GM12878 (cell line): Measurements from ENCODE around the gene SYDE2. TPM values are rescaled to one million over a fixed set of nuclear protein-coding genes. Genes with fewer than 3 reads are reported as not detected.

Source experiments
- ATAC-seq: fragments of 200-7000 bp; cut with Tn5 transposase; 3 replicates; pipeline ENCODE4 v1.9.1; 2020; ENCODE audit warnings: mild to moderate bottlenecking, moderate library complexity
- BruUV-seq: library from RNA; stranded (reverse); fragments of 400-500 nt; replicated peaks from 2 replicates; lab custom pipeline; 2021; lab: Mats Ljungman, UMichigan
- CTCF ChIA-PET: fragments of 300-600 bp; sonication (Branson Sonifier 250); formaldehyde crosslinking; extraction: SDS; loops from one replicate; lab custom pipeline; 2021; ENCODE audit warnings: inconsistent platforms; lab: Yijun Ruan, JAX
- POLR2A ChIA-PET: fragments of 350-600 bp; formaldehyde crosslinking; extraction: SDS; loops from one replicate; lab custom pipeline; 2021; ENCODE audit warnings: inconsistent platforms; lab: Charles Lee
- RAD21 ChIA-PET: fragments of 300-600 bp; sonication (Branson Sonifier 250); formaldehyde crosslinking; loops from one replicate; lab custom pipeline; 2023; ENCODE audit warnings: antibody characterized with exemption; ENCODE audit not compliant: unreplicated experiment; lab: Charles Lee
- SMC1A ChIA-PET: fragments of 300-600 bp; sonication (Branson Sonifier 250); formaldehyde crosslinking; loops from one replicate; lab custom pipeline; 2023; ENCODE audit not compliant: unreplicated experiment, uncharacterized antibody; lab: Charles Lee
- DNase-seq: peaks from one replicate; pipeline ENCODE4 v3.0.0-alpha.2; 2011; ENCODE audit warnings: low read depth, low spot score
- FAIRE-seq: peaks from 3 replicates; lab custom pipeline; 2011; peaks lifted over from hg19 to GRCh38; lab: Jason Lieb, UNC
- H2AFZ ChIP-seq: 2 replicates; pipeline ENCODE4 v1.6.0; 2011; ENCODE audit warnings: low read depth, low read length, control low read depth; ENCODE audit not compliant: control insufficient read depth
- H3K27ac ChIP-seq: 2 replicates; pipeline ENCODE4 v1.5.1; 2011; ENCODE audit warnings: control low read depth; ENCODE audit not compliant: control insufficient read depth, insufficient read depth
- H3K27me3 ChIP-seq, 2 experiments: replicated peaks in 1 of 2; 2 replicates each; pipeline versions ENCODE4 v1.6.0 to v1.6.1; 2011; ENCODE audit warnings: low read length in 1 of 2; ENCODE audit not compliant: control insufficient read depth in 2 of 2, insufficient read depth in 2 of 2
- H3K36me3 ChIP-seq, 2 experiments: 2 replicates each; pipeline ENCODE4 v1.5.1; 2011; ENCODE audit warnings: low read length in 1 of 2; ENCODE audit not compliant: control insufficient read depth in 2 of 2, insufficient read depth in 2 of 2
- H3K4me1 ChIP-seq: 2 replicates; pipeline ENCODE4 v1.6.1; 2011; ENCODE audit warnings: mild to moderate bottlenecking, low read length, moderate library complexity, mixed read lengths; ENCODE audit not compliant: control insufficient read depth, insufficient read depth
- H3K4me2 ChIP-seq: 2 replicates; pipeline ENCODE4 v1.6.0; 2011; ENCODE audit warnings: control low read depth; ENCODE audit not compliant: control insufficient read depth, insufficient read depth
- H3K4me3 ChIP-seq: fragments of 200-600 bp; sonication (generic); 2 replicates; pipeline ENCODE4 v1.5.1; 2016
- H3K79me2 ChIP-seq: 2 replicates; pipeline ENCODE4 v1.6.0; 2011; ENCODE audit warnings: low read length; ENCODE audit not compliant: control insufficient read depth, insufficient read depth
- H3K9ac ChIP-seq: 2 replicates; pipeline ENCODE4 v1.8.0; 2011; ENCODE audit warnings: low read length, control low read depth, mixed read lengths; ENCODE audit not compliant: control insufficient read depth, insufficient read depth
- H3K9me3 ChIP-seq: replicated peaks from 3 replicates; pipeline ENCODE4 v1.5.1; 2011; ENCODE audit warnings: mild to moderate bottlenecking, low read length; ENCODE audit not compliant: control insufficient read depth, insufficient read depth
- H4K20me1 ChIP-seq: 2 replicates; pipeline ENCODE4 v1.6.0; 2011; ENCODE audit not compliant: control insufficient read depth, insufficient read depth
- CBFB ChIP-seq: IDR thresholded peaks from 2 replicates; pipeline ENCODE4 v1.6.1; 2016; ENCODE audit warnings: antibody characterized with exemption, low read depth
- NR2C1 ChIP-seq: fragments of 450-650 bp; IDR thresholded peaks from 2 replicates; pipeline ENCODE4 v1.6.1; 2017; ENCODE audit warnings: antibody characterized with exemption, mild to moderate bottlenecking, moderate library complexity
- SMARCA5 ChIP-seq: fragments of 450-650 bp; IDR thresholded peaks from 2 replicates; pipeline ENCODE4 v1.6.1; 2017; ENCODE audit warnings: mild to moderate bottlenecking
- WRNIP1 ChIP-seq: IDR thresholded peaks from 2 replicates; pipeline ENCODE4 v1.6.1; 2011; ENCODE audit warnings: low read depth, low read length, improper control_type of control experiment, borderline replicate concordance
- WGBS: methylation state at CpG from one replicate; pipeline ENCODE4 v1.1.6; 2016; ENCODE audit warnings: low lambda C conversion rate; ENCODE audit not compliant: insufficient replicate concordance, insufficient coverage; ENCODE audit errors: missing lambda C conversion rate; 5-methylcytosine and 5-hydroxymethylcytosine counted together
- in situ Hi-C: fragments of 300-500 bp; cut with MboI; formaldehyde crosslinking; loops from 9 replicates; pipeline ENCODE4 v1.14.3; 2018; ENCODE audit warnings: mixed read lengths
- intact Hi-C: fragments of 100-400 bp; cut with micrococcal nuclease; formaldehyde crosslinking; loops from one replicate; pipeline ENCODE4 v1.14.2; 2022; ENCODE audit not compliant: unreplicated experiment
- polyA plus RNA-seq, 11 experiments: library from polyadenylated mRNA; depleted of rRNA in 4 of 11; unstranded in 6 of 11; stranded (reverse) in 5 of 11; fragments of >200 nt; fragmentation: Nextera tagmentation in 4 of 11; fragmentation: Illumina TruSeq in 1 of 11; extraction: Ambion mirVana in 4 of 11; extraction: Trizol in 1 of 11; gene quantifications; 1 replicate in 1 of 11; 2 replicates in 10 of 11; pipeline versions ENCODE4 v1.2.1 to v1.2.3, GENCODE V29; 2011 to 2016; ENCODE audit warnings: inconsistent platforms in 2 of 11, missing spikeins in 2 of 11, low read depth in 1 of 11
- total RNA-seq, 4 experiments: library from RNA; depleted of rRNA in 3 of 4; stranded (reverse); fragments of >200 nt in 3 of 4; fragmentation: Illumina TruSeq in 1 of 4; extraction: Trizol in 1 of 4; gene quantifications; 2 replicates each; pipeline versions ENCODE4 v1.2.1 to v1.2.3, GENCODE V29; 2013 to 2021
- TF ChIP-seq, protein P1 (sequence below): IDR thresholded peaks from 2 replicates; pipeline ENCODE4 v1.6.1; 2011; ENCODE audit warnings: low read depth, low read length, improper control_type of control experiment, borderline replicate concordance
- TF ChIP-seq, protein P2 (sequence below): fragments of 450-650 bp; IDR thresholded peaks from 2 replicates; pipeline ENCODE4 v1.6.1; 2017; ENCODE audit warnings: mild to moderate bottlenecking, moderate library complexity

SYDE2 gene
- total and polyA plus RNA-seq, 10 of the 15 experiments (the other 5 are each of a cell fraction or from before 2014, with no cell fraction given) = 0.37 to 4.1 (median 1.8) TPM; not detected in 1

DNA sequence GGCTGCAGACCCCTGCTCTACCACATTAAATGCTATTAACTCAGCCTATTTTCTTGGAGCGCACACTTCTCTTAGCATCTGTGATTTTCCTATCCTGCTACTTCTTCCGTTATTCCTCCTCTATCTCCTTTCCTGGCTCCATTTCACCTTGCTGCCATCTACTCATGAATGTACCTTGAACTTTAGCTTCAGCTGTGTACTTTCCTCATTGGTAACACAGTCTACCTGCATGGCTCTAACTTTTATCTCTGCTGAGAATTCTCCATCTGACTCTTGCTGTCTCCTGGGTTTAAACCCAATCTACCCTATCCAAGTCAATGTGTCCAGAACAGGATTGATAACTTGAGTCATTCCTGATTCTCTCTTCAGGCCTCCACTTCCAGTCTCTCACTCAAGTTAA is 84.9 kb downstream of the SYDE2 start (continued):
- TF ChIP-seq, protein P1, sequence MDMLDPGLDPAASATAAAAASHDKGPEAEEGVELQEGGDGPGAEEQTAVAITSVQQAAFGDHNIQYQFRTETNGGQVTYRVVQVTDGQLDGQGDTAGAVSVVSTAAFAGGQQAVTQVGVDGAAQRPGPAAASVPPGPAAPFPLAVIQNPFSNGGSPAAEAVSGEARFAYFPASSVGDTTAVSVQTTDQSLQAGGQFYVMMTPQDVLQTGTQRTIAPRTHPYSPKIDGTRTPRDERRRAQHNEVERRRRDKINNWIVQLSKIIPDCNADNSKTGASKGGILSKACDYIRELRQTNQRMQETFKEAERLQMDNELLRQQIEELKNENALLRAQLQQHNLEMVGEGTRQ = no peak
- no peak for TF ChIP-seq NR2C1

DNA sequence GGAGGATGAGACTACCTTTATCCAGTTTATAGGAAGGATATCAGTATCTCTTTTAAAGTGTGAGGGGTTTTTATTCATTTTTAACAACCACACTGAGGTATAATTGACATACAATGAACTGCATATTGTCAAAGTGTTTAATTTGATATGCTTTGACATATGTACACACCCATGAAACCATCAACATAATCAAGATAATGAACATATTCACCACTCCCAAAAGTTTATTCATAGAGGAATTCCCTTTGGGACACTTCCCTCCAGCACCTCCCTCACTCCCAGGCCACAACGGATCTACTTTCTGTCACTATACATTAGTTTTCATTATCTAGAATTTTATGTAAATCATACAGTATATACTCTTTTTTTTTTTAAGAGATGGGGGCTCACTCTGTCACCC is 89.1 kb downstream of the SYDE2 start:
- in situ Hi-C loops = loop anchor here (5.0 kb wide), 1 partner anchor 146 kb away; the partner anchor contains the start of gene C1orf52
- Histone ChIP-seq H2AFZ (no peak overlapping the region), H3K27me3 (no peaks in the 10 kb centered on the region), H3K9me3 (no peaks in the 10 kb centered on the region), H3K4me1 (no peaks in the 10 kb centered on the region), H3K36me3 (no peaks in the 10 kb centered on the region), H3K4me3 (no peak overlapping the region), H3K9ac (no peak overlapping the region), H3K4me2 (no peak overlapping the region), H3K27ac (no peak overlapping the region), H3K79me2 (no peaks in the 10 kb centered on the region), H4K20me1 (no peaks in the 10 kb centered on the region)
- intact Hi-C loops = no loop called here
- 95% methylated on average over 1 of the region's 1 CpG for WGBS
- FAIRE-seq = no peak
- no peak for DNase-seq
- BruUV-seq = no TSS peak
- TF ChIP-seq, protein P2, sequence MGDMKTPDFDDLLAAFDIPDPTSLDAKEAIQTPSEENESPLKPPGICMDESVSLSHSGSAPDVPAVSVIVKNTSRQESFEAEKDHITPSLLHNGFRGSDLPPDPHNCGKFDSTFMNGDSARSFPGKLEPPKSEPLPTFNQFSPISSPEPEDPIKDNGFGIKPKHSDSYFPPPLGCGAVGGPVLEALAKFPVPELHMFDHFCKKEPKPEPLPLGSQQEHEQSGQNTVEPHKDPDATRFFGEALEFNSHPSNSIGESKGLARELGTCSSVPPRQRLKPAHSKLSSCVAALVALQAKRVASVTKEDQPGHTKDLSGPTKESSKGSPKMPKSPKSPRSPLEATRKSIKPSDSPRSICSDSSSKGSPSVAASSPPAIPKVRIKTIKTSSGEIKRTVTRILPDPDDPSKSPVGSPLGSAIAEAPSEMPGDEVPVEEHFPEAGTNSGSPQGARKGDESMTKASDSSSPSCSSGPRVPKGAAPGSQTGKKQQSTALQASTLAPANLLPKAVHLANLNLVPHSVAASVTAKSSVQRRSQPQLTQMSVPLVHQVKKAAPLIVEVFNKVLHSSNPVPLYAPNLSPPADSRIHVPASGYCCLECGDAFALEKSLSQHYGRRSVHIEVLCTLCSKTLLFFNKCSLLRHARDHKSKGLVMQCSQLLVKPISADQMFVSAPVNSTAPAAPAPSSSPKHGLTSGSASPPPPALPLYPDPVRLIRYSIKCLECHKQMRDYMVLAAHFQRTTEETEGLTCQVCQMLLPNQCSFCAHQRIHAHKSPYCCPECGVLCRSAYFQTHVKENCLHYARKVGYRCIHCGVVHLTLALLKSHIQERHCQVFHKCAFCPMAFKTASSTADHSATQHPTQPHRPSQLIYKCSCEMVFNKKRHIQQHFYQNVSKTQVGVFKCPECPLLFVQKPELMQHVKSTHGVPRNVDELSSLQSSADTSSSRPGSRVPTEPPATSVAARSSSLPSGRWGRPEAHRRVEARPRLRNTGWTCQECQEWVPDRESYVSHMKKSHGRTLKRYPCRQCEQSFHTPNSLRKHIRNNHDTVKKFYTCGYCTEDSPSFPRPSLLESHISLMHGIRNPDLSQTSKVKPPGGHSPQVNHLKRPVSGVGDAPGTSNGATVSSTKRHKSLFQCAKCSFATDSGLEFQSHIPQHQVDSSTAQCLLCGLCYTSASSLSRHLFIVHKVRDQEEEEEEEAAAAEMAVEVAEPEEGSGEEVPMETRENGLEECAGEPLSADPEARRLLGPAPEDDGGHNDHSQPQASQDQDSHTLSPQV = no peak
- TF ChIP-seq CBFB (no peak), SMARCA5 (no peak), WRNIP1 (no peak)
- CTCF ChIA-PET = interaction anchor here (1.1 kb wide), 1 partner anchor 143 kb away, joined by 3 read pairs; no protein-coding TSS in a partner anchor
- no peak for ATAC-seq
- RAD21 ChIA-PET = no interaction called here
- POLR2A ChIA-PET = no interaction called here
- SMC1A ChIA-PET = no interaction called here
